K562 (cell line): ENCODE results near the gene C1QC. TPM values are rescaled to one million over a fixed set of nuclear protein-coding genes. Genes with fewer than 3 reads are reported as not detected.

Experiments
- ATAC-seq: fragments of 200-7000 bp; cut with Tn5 transposase; 3 replicates; pipeline ENCODE4 v1.9.1; 2020; ENCODE audit warnings: moderate library complexity
- BruUV-seq: library from RNA; stranded (reverse); fragments of 400-500 nt; replicated peaks from 2 replicates; lab custom pipeline; 2021; lab: Mats Ljungman, UMichigan
- CTCF ChIA-PET: fragments of 300-600 bp; formaldehyde crosslinking; extraction: SDS; loops from one replicate; lab custom pipeline; 2021; ENCODE audit warnings: low intra/inter-chr PET ratio; lab: Yijun Ruan, JAX
- POLR2A ChIA-PET: fragments of 300-600, 350-650 bp; sonication (Branson Sonifier 250); formaldehyde crosslinking; extraction: SDS; loops from one replicate; lab custom pipeline; 2021; ENCODE audit warnings: antibody characterized with exemption, inconsistent platforms; lab: Yijun Ruan, JAX
- DNase-seq, 4 experiments: peaks; one replicate each; pipeline versions ENCODE4 v3.0.0 to v3.0.0-alpha.2; 2011 to 2018; ENCODE audit warnings: low spot score in 3 of 4, mixed read lengths in 3 of 4; ENCODE audit errors: extremely low read depth in 1 of 4
- FAIRE-seq: peaks from 2 replicates; lab custom pipeline; 2011; peaks lifted over from hg19 to GRCh38; lab: Jason Lieb, UNC
- H2AFZ ChIP-seq: 2 replicates; pipeline ENCODE4 v1.6.0; 2011; ENCODE audit warnings: low read depth, low read length, control low read depth, inconsistent platforms
- H3K27ac ChIP-seq: fragments of 200-600 bp; 3 replicates; pipeline ENCODE4 v1.8.0; 2011; ENCODE audit warnings: low read depth, mild to moderate bottlenecking, control low read depth, inconsistent platforms, low read length, moderate library complexity, mixed read lengths; ENCODE audit errors: extremely low read depth
- H3K27me3 ChIP-seq, 2 experiments: fragments of 300-600 bp in 1 of 2; 2 replicates in 1 of 2; 3 replicates in 1 of 2; pipeline versions ENCODE4 v1.6.0 to v1.8.0; 2011; ENCODE audit warnings: inconsistent platforms in 2 of 2, low read length in 2 of 2, mild to moderate bottlenecking in 1 of 2, mixed read lengths in 1 of 2, moderate library complexity in 1 of 2; ENCODE audit not compliant: control insufficient read depth in 2 of 2, insufficient read depth in 2 of 2
- H3K36me3 ChIP-seq: fragments of 300-600 bp; 3 replicates; pipeline ENCODE4 v1.8.0; 2011; ENCODE audit warnings: mild to moderate bottlenecking, low read length, inconsistent platforms; ENCODE audit not compliant: control insufficient read depth, insufficient read depth
- H3K4me1 ChIP-seq, 2 experiments: fragments of 200-600 bp in 1 of 2; replicated peaks in 1 of 2; 2 replicates in 1 of 2; 3 replicates in 1 of 2; pipeline versions ENCODE4 v1.5.1 to v1.8.0; 2011; ENCODE audit warnings: inconsistent platforms in 2 of 2, low read length in 2 of 2, mild to moderate bottlenecking in 1 of 2, mixed read lengths in 1 of 2, moderate library complexity in 1 of 2; ENCODE audit not compliant: control insufficient read depth in 2 of 2, insufficient read depth in 2 of 2
- H3K4me2 ChIP-seq: 2 replicates; pipeline ENCODE4 v1.6.1; 2011; ENCODE audit warnings: low read length, control low read depth, inconsistent platforms, mixed read lengths; ENCODE audit not compliant: insufficient read depth
- H3K4me3 ChIP-seq: fragments of 200-600 bp; sonication (generic), shearing (Covaris generic); 2 replicates; pipeline ENCODE4 v1.5.1; 2016; ENCODE audit warnings: control low read depth, inconsistent platforms
- H3K79me2 ChIP-seq: fragments of 200-600 bp; 3 replicates; pipeline ENCODE4 v1.8.0; 2011; ENCODE audit warnings: low read length, inconsistent platforms; ENCODE audit not compliant: control insufficient read depth, insufficient read depth
- H3K9ac ChIP-seq, 2 experiments: 2 replicates each; pipeline versions ENCODE4 v1.6.0 to v1.6.1; 2011; ENCODE audit warnings: low read depth in 2 of 2, low read length in 2 of 2, control low read depth in 1 of 2, inconsistent platforms in 1 of 2, mild to moderate bottlenecking in 1 of 2, mixed read lengths in 1 of 2; ENCODE audit not compliant: insufficient read depth in 1 of 2
- H3K9me1 ChIP-seq: one replicate; pipeline ENCODE4 v1.6.0; 2011; ENCODE audit warnings: inconsistent platforms, mild to moderate bottlenecking, low read length, moderate library complexity; ENCODE audit not compliant: control insufficient read depth, insufficient read depth
- H3K9me3 ChIP-seq: replicated peaks from 2 replicates; pipeline ENCODE4 v1.5.1; 2011; ENCODE audit warnings: low read depth, low read length, inconsistent platforms; ENCODE audit not compliant: control insufficient read depth, insufficient read depth
- H4K20me1 ChIP-seq: replicated peaks from 2 replicates; pipeline ENCODE4 v1.6.1; 2011; ENCODE audit warnings: low read length, inconsistent platforms, mixed read lengths; ENCODE audit not compliant: control insufficient read depth, insufficient read depth
- BCLAF1 ChIP-seq, 2 experiments: fragments of 450-650 bp in 1 of 2; IDR thresholded peaks; 2 replicates each; pipeline ENCODE4 v1.6.1; 2011 to 2017; ENCODE audit warnings: low read depth in 2 of 2, antibody characterized with exemption in 1 of 2, borderline replicate concordance in 1 of 2, low read length in 1 of 2, mild to moderate bottlenecking in 1 of 2, mixed read lengths in 1 of 2; ENCODE audit not compliant: control insufficient read depth in 1 of 2
- BCOR ChIP-seq: fragments of 450-650 bp; IDR thresholded peaks from 2 replicates; pipeline ENCODE4 v1.6.1; 2016
- COPS2 ChIP-seq: fragments of 450-650 bp; conservative IDR thresholded peaks from 2 replicates; pipeline ENCODE4 v1.6.1; 2016; ENCODE audit warnings: mild to moderate bottlenecking, moderate library complexity
- CXXC5 ChIP-seq: fragments of 250-450 bp; sonication (Bioruptor Pico); IDR thresholded peaks from 2 replicates; pipeline ENCODE4 v1.8.0; 2022; ENCODE audit warnings: inconsistent platforms, mild to moderate bottlenecking, moderate library complexity
- GTF2A2 ChIP-seq: IDR thresholded peaks from 2 replicates; pipeline ENCODE4 v1.6.1; 2016; ENCODE audit warnings: mild to moderate bottlenecking, missing genetic modification characterization, missing compliant biosample characterization
- GTF2E2 ChIP-seq: fragments of 200-800 bp; sonication (Bioruptor generic); IDR thresholded peaks from 2 replicates; pipeline ENCODE4 v1.6.1; 2016; ENCODE audit warnings: missing genetic modification characterization, missing compliant biosample characterization
- HMBOX1 ChIP-seq: sonication (generic); IDR thresholded peaks from 2 replicates; pipeline ENCODE4 v1.6.1; 2016
- IRF2 ChIP-seq: sonication (generic); formaldehyde crosslinking; IDR thresholded peaks from 2 replicates; pipeline ENCODE4 v1.8.1; 2022; ENCODE audit warnings: mild to moderate bottlenecking, missing genetic modification reagents
- LCOR ChIP-seq: sonication (generic); formaldehyde crosslinking; IDR thresholded peaks from 2 replicates; pipeline ENCODE4 v1.8.0; 2022; ENCODE audit warnings: mild to moderate bottlenecking, missing genetic modification reagents
- TCF15 ChIP-seq: fragments of 250-450 bp; sonication (Bioruptor Pico); IDR thresholded peaks from 2 replicates; pipeline ENCODE4 v1.8.0; 2022; ENCODE audit warnings: moderate library complexity, mild to moderate bottlenecking, inconsistent platforms
- ZNF140 ChIP-seq: fragments of 250-450 bp; sonication (Bioruptor Pico); IDR thresholded peaks from 2 replicates; pipeline ENCODE4 v1.8.0; 2021; ENCODE audit warnings: moderate library complexity, mild to moderate bottlenecking, inconsistent platforms
- WGBS: fragments of 100-300 bp; shearing (Covaris generic); methylation state at CpG from one replicate; pipeline ENCODE4 v1.1.6; 2016; ENCODE audit warnings: low coverage, mixed read lengths; ENCODE audit not compliant: insufficient coverage; ENCODE audit errors: missing lambda C conversion rate; 5-methylcytosine and 5-hydroxymethylcytosine counted together
- in situ Hi-C: fragments of 300-500 bp; cut with MboI; formaldehyde crosslinking; loops from 4 replicates; pipeline ENCODE4 v1.15.0; 2018; ENCODE audit warnings: inconsistent platforms, mixed read lengths
- intact Hi-C: fragments of 100-400 bp; cut with micrococcal nuclease; formaldehyde crosslinking; loops from 2 replicates; pipeline ENCODE4 v1.14.2; 2022
- polyA plus RNA-seq, 8 experiments: library from polyadenylated mRNA; depleted of rRNA in 4 of 8; stranded (reverse) in 5 of 8; unstranded in 3 of 8; fragments of >200 nt; fragmentation: Nextera tagmentation in 2 of 8; fragmentation: Illumina TruSeq in 1 of 8; extraction: Ambion mirVana in 2 of 8; extraction: Trizol in 1 of 8; gene quantifications; 2 replicates each; pipeline versions ENCODE4 v1.2.1 to v1.2.3, GENCODE V29; 2011 to 2014; ENCODE audit warnings: inconsistent platforms in 1 of 8, missing spikeins in 1 of 8
- total RNA-seq, 7 experiments: library from RNA; depleted of rRNA in 6 of 7; stranded (reverse); fragments of >200 nt in 6 of 7; fragmentation: Illumina TruSeq in 2 of 7; extraction: Trizol in 2 of 7; gene quantifications; 2 replicates each; pipeline versions ENCODE4 v1.2.1 to v1.2.3, GENCODE V29; 2011 to 2021; ENCODE audit warnings: low replicate concordance in 1 of 7

Gene C1QC
- total and polyA plus RNA-seq, 9 of the 15 experiments (the other 6 are each of a cell fraction or from before 2014, with no cell fraction given) = 0.69 TPM; not detected in 8

- no peak for FAIRE-seq
- peaks cover 4% of the 10 kb centered on the region for H3K9me1 ChIP-seq
- H3K27ac ChIP-seq = no peak overlapping the region
- no peak overlapping the region for H3K4me2 ChIP-seq
- H3K36me3 ChIP-seq = no peaks in the 10 kb centered on the region
- 1% methylated on average over 7 of the region's 7 CpGs for WGBS
- no peak for DNase-seq
- ChIA-PET CTCF (no interaction called here), POLR2A (no interaction called here)
- H2AFZ ChIP-seq = no peak overlapping the region
- no peaks in the 10 kb centered on the region for H3K79me2 ChIP-seq
- H3K27me3 ChIP-seq = peaks cover 45 to 79% of the 10 kb centered on the region in 2 experiments
- no peak overlapping the region for H3K9ac ChIP-seq
- peaks cover 0 to 17% of the 10 kb centered on the region in 2 experiments; a peak in 1 of 5 replicates for H3K4me1 ChIP-seq
- ATAC-seq = no peak
- no TSS peak for BruUV-seq
- no peak for TF ChIP-seq BCOR
- TF ChIP-seq GTF2E2 (tag) = no peak
- TF ChIP-seq GTF2A2 (tag) = no peak
- no peak for TF ChIP-seq CXXC5 (CRISPR knock-in tag)
- in situ Hi-C loops = no loop called here
- no peak overlapping the region for H3K4me3 ChIP-seq
- H4K20me1 ChIP-seq = peaks cover 22% of the 10 kb centered on the region
- no peaks in the 10 kb centered on the region for H3K9me3 ChIP-seq
- intact Hi-C loops = no loop called here
These were observed 48.3 kb upstream of the C1QC start for GRCh38 chr1:22595108-22595507.

GRCh38 chr1:22597301-22597965, 46.0 kb upstream of the C1QC start:
- no peaks in the 10 kb centered on the region for H3K9me3 ChIP-seq
- no peak overlapping the region for H3K4me2 ChIP-seq
- intact Hi-C loops = no loop called here
- no peaks in the 10 kb centered on the region for H3K36me3 ChIP-seq
- BruUV-seq = no TSS peak
- no peak for DNase-seq
- H3K9me1 ChIP-seq = peaks cover 4% of the 10 kb centered on the region
- no peak overlapping the region for H3K27ac ChIP-seq
- H4K20me1 ChIP-seq = peaks cover 22% of the 10 kb centered on the region; the same call in 1 of the 2 replicates
- 3% methylated on average over 29 of the region's 30 CpGs for WGBS
- H3K27me3 ChIP-seq = peaks cover 54 to 79% of the 10 kb centered on the region in 2 experiments
- no peak overlapping the region for H3K4me3 ChIP-seq
- TF ChIP-seq TCF15 (CRISPR knock-in tag) (no peak), LCOR (CRISPR knock-in tag) (no peak), HMBOX1 (no peak), BCLAF1 (IDR thresholded peaks at IDR 0.05; ENCODE audit: borderline replicate concordance in 1 of 2, control insufficient read depth in 1 of 2, low read depth in 2 of 2, low read length in 1 of 2) (no peak), ZNF140 (CRISPR knock-in tag) (no peak), COPS2 (no peak), IRF2 (CRISPR knock-in tag) (no peak)
- TF ChIP-seq, all 486 proteins: peak for 0
- Histone ChIP-seq H3K9ac (no peak overlapping the region), H3K4me1 (peaks cover 0 to 26% of the 10 kb centered on the region in 2 experiments; a peak in 1 of 5 replicates), H2AFZ (no peak overlapping the region), H3K79me2 (no peaks in the 10 kb centered on the region)
- ChIA-PET CTCF (no interaction called here), POLR2A (no interaction called here)
- no peak for FAIRE-seq
- ATAC-seq = no peak
- in situ Hi-C loops = no loop called here
